ENCODE data around the gene STARD7.
"Not testable (repeated sequence)": the region's sequence is repeated elsewhere in the genome, so short reads cannot be mapped to it uniquely, and the experiment has no call there.

The STARD7 gene

GRCh38 chr2:96236882-96237281 lies 28.3 kb upstream of the STARD7 start:
- DNase-seq (ENCODE audit: low read depth), result no peak

GRCh38 chr2:96233880-96234316 lies 25.3 kb upstream of the STARD7 start:
- TF ChIP-seq CTCF (IDR thresholded peaks at IDR 0.05; ENCODE audit: low read length, missing control alignments), result no peak
- DNase-seq (ENCODE audit: low read depth), result no peak
- no peak overlapping the region for H3K4me3 ChIP-seq (replicated peaks; ENCODE audit: low read depth, low read length)

More at GRCh38 chr2:96236882-96237281, 28.3 kb upstream of the STARD7 start:
- no peak overlapping the region for H3K4me3 ChIP-seq (replicated peaks; ENCODE audit: low read depth, low read length)
- TF ChIP-seq CTCF (IDR thresholded peaks at IDR 0.05; ENCODE audit: low read length, missing control alignments), result no peak

GRCh38 chr2:96233436-96233835 lies 24.8 kb upstream of the STARD7 start:
- no peak overlapping the region for H3K4me3 ChIP-seq (replicated peaks; ENCODE audit: low read depth, low read length)
- no peak for TF ChIP-seq CTCF (IDR thresholded peaks at IDR 0.05; ENCODE audit: low read length, missing control alignments)
- DNase-seq (ENCODE audit: low read depth), result no peak

- TF ChIP-seq CTCF (IDR thresholded peaks at IDR 0.05; ENCODE audit: low read length, missing control alignments), result no peak
- DNase-seq (ENCODE audit: low read depth), result no peak
- H3K4me3 ChIP-seq (replicated peaks; ENCODE audit: low read depth, low read length), result no peak overlapping the region
These were observed 22.7 kb upstream of the STARD7 start for GRCh38 chr2:96231316-96231715.

GRCh38 chr2:96225016-96225533 lies 16.4 kb upstream of the STARD7 start:
- DNase-seq (ENCODE audit: low read depth), result no peak
- no peak overlapping the region for H3K4me3 ChIP-seq (replicated peaks; ENCODE audit: low read depth, low read length)
- no peak for TF ChIP-seq CTCF (IDR thresholded peaks at IDR 0.05; ENCODE audit: low read length, missing control alignments)

GRCh38 chr2:96221106-96221505 lies 12.5 kb upstream of the STARD7 start:
- not testable (repeated sequence) for H3K4me3 ChIP-seq (replicated peaks; ENCODE audit: low read depth, low read length); DNase-seq (ENCODE audit: low read depth)

GRCh38 chr2:96219959-96220358 lies 11.3 kb upstream of the STARD7 start:
- H3K4me3 ChIP-seq (replicated peaks; ENCODE audit: low read depth, low read length); DNase-seq (ENCODE audit: low read depth): not testable (repeated sequence)

- no peak for TF ChIP-seq CTCF (IDR thresholded peaks at IDR 0.05; ENCODE audit: low read length, missing control alignments)
- DNase-seq (ENCODE audit: low read depth), result no peak
- no peak overlapping the region for H3K4me3 ChIP-seq (replicated peaks; ENCODE audit: low read depth, low read length)
These were observed 10.0 kb upstream of the STARD7 start for GRCh38 chr2:96218508-96219131.
